ENCODE results near the gene SELP.

Gene SELP

GRCh38 chr1:169618367-169618766, 11.6 kb downstream of the SELP start:
- Histone ChIP-seq H3K4me3 (ENCODE audit: low read length) (no peak overlapping the region), H3K9me3 (replicated peaks; ENCODE audit: low read length) (no peaks in the 10 kb centered on the region), H3K27me3 (ENCODE audit: control insufficient read depth, insufficient read depth, low read length) (no peaks in the 10 kb centered on the region), H3K4me2 (ENCODE audit: low read length) (no peak overlapping the region), H3K36me3 (ENCODE audit: insufficient read depth, low read length) (no peaks in the 10 kb centered on the region), H3K9ac (ENCODE audit: low read depth, low read length) (no peak overlapping the region), H3K4me1 (ENCODE audit: control insufficient read depth, insufficient read depth, low read length) (no peaks in the 10 kb centered on the region)

GRCh38 chr1:169615803-169616202, 14.1 kb downstream of the SELP start:
- H3K27me3 ChIP-seq (ENCODE audit: control insufficient read depth, insufficient read depth, low read length), result no peaks in the 10 kb centered on the region
- H3K36me3 ChIP-seq (ENCODE audit: insufficient read depth, low read length), result no peaks in the 10 kb centered on the region
- no peak overlapping the region for H3K9ac ChIP-seq (ENCODE audit: low read depth, low read length)
- no peaks in the 10 kb centered on the region for H3K9me3 ChIP-seq (replicated peaks; ENCODE audit: low read length)
- H3K4me2 ChIP-seq (ENCODE audit: low read length), result no peak overlapping the region
- no peak overlapping the region for H3K4me3 ChIP-seq (ENCODE audit: low read length)
- no peaks in the 10 kb centered on the region for H3K4me1 ChIP-seq (ENCODE audit: control insufficient read depth, insufficient read depth, low read length)

GRCh38 chr1:169610858-169611257, 19.1 kb downstream of the SELP start:
- Histone ChIP-seq H3K4me3 (ENCODE audit: low read length) (no peak overlapping the region), H3K9me3 (replicated peaks; ENCODE audit: low read length) (no peaks in the 10 kb centered on the region), H3K27me3 (ENCODE audit: control insufficient read depth, insufficient read depth, low read length) (no peaks in the 10 kb centered on the region), H3K4me2 (ENCODE audit: low read length) (no peak overlapping the region), H3K4me1 (ENCODE audit: control insufficient read depth, insufficient read depth, low read length) (no peaks in the 10 kb centered on the region), H3K9ac (ENCODE audit: low read depth, low read length) (no peak overlapping the region), H3K36me3 (ENCODE audit: insufficient read depth, low read length) (no peaks in the 10 kb centered on the region)

- H3K4me3 ChIP-seq (ENCODE audit: low read length), result no peak overlapping the region
- no peaks in the 10 kb centered on the region for H3K36me3 ChIP-seq (ENCODE audit: insufficient read depth, low read length)
- no peaks in the 10 kb centered on the region for H3K4me1 ChIP-seq (ENCODE audit: control insufficient read depth, insufficient read depth, low read length)
- no peak overlapping the region for H3K9ac ChIP-seq (ENCODE audit: low read depth, low read length)
- H3K9me3 ChIP-seq (replicated peaks; ENCODE audit: low read length), result no peaks in the 10 kb centered on the region
- no peak overlapping the region for H3K4me2 ChIP-seq (ENCODE audit: low read length)
- H3K27me3 ChIP-seq (ENCODE audit: control insufficient read depth, insufficient read depth, low read length), result no peaks in the 10 kb centered on the region
Measured at GRCh38 chr1:169610108-169610507, 19.8 kb downstream of the SELP start.

GRCh38 chr1:169608226-169608625, 21.7 kb downstream of the SELP start:
- H3K4me2 ChIP-seq (ENCODE audit: low read length), result no peak overlapping the region
- no peak overlapping the region for H3K9ac ChIP-seq (ENCODE audit: low read depth, low read length)
- no peaks in the 10 kb centered on the region for H3K27me3 ChIP-seq (ENCODE audit: control insufficient read depth, insufficient read depth, low read length)
- H3K36me3 ChIP-seq (ENCODE audit: insufficient read depth, low read length), result no peaks in the 10 kb centered on the region
- H3K4me3 ChIP-seq (ENCODE audit: low read length), result no peak overlapping the region
- no peaks in the 10 kb centered on the region for H3K9me3 ChIP-seq (replicated peaks; ENCODE audit: low read length)
- no peaks in the 10 kb centered on the region for H3K4me1 ChIP-seq (ENCODE audit: control insufficient read depth, insufficient read depth, low read length)

- H3K4me2 ChIP-seq (ENCODE audit: low read length), result no peak overlapping the region
- H3K4me1 ChIP-seq (ENCODE audit: control insufficient read depth, insufficient read depth, low read length), result no peaks in the 10 kb centered on the region
- H3K4me3 ChIP-seq (ENCODE audit: low read length), result no peak overlapping the region
Measured at GRCh38 chr1:169604781-169605560, 25.0 kb downstream of the SELP start.

GRCh38 chr1:169601096-169601881, 28.6 kb downstream of the SELP start:
- no peaks in the 10 kb centered on the region for H3K9me3 ChIP-seq (replicated peaks; ENCODE audit: low read length)
- H3K9ac ChIP-seq (ENCODE audit: low read depth, low read length), result no peak overlapping the region
- no peak overlapping the region for H3K4me2 ChIP-seq (ENCODE audit: low read length)
- peaks cover 5% of the 10 kb centered on the region for H3K27me3 ChIP-seq (ENCODE audit: control insufficient read depth, insufficient read depth, low read length)
- H3K4me3 ChIP-seq (ENCODE audit: low read length), result no peak overlapping the region
- H3K4me1 ChIP-seq (ENCODE audit: control insufficient read depth, insufficient read depth, low read length), result no peaks in the 10 kb centered on the region
- H3K36me3 ChIP-seq (ENCODE audit: insufficient read depth, low read length), result no peaks in the 10 kb centered on the region

More at GRCh38 chr1:169604781-169605560, 25.0 kb downstream of the SELP start:
- H3K9ac ChIP-seq (ENCODE audit: low read depth, low read length), result no peak overlapping the region
- H3K9me3 ChIP-seq (replicated peaks; ENCODE audit: low read length), result no peaks in the 10 kb centered on the region
- no peaks in the 10 kb centered on the region for H3K36me3 ChIP-seq (ENCODE audit: insufficient read depth, low read length)
- no peaks in the 10 kb centered on the region for H3K27me3 ChIP-seq (ENCODE audit: control insufficient read depth, insufficient read depth, low read length)

GRCh38 chr1:169595764-169596711, 33.9 kb downstream of the SELP start:
- Histone ChIP-seq H3K27me3 (ENCODE audit: control insufficient read depth, insufficient read depth, low read length) (peaks cover 21% of the 10 kb centered on the region), H3K4me2 (ENCODE audit: low read length) (no peak overlapping the region), H3K9ac (ENCODE audit: low read depth, low read length) (no peak overlapping the region), H3K4me3 (ENCODE audit: low read length) (no peak overlapping the region), H3K4me1 (ENCODE audit: control insufficient read depth, insufficient read depth, low read length) (no peaks in the 10 kb centered on the region), H3K9me3 (replicated peaks; ENCODE audit: low read length) (no peaks in the 10 kb centered on the region), H3K36me3 (ENCODE audit: insufficient read depth, low read length) (no peaks in the 10 kb centered on the region)

GRCh38 chr1:169594391-169594790, 35.5 kb downstream of the SELP start:
- no peaks in the 10 kb centered on the region for H3K9me3 ChIP-seq (replicated peaks; ENCODE audit: low read length)
- H3K4me3 ChIP-seq (ENCODE audit: low read length), result no peak overlapping the region
- no peak overlapping the region for H3K9ac ChIP-seq (ENCODE audit: low read depth, low read length)
- H3K27me3 ChIP-seq (ENCODE audit: control insufficient read depth, insufficient read depth, low read length), result peaks cover 21% of the 10 kb centered on the region
- no peak overlapping the region for H3K4me2 ChIP-seq (ENCODE audit: low read length)
- H3K4me1 ChIP-seq (ENCODE audit: control insufficient read depth, insufficient read depth, low read length), result no peaks in the 10 kb centered on the region
- H3K36me3 ChIP-seq (ENCODE audit: insufficient read depth, low read length), result no peaks in the 10 kb centered on the region

GRCh38 chr1:169590932-169591331, 39.0 kb downstream of the SELP start:
- Histone ChIP-seq H3K36me3 (ENCODE audit: insufficient read depth, low read length) (no peaks in the 10 kb centered on the region), H3K4me1 (ENCODE audit: control insufficient read depth, insufficient read depth, low read length) (no peaks in the 10 kb centered on the region)

More at GRCh38 chr1:169590932-169591331, 39.0 kb downstream of the SELP start:
- H3K9me3 ChIP-seq (replicated peaks; ENCODE audit: low read length), result no peaks in the 10 kb centered on the region
- H3K4me3 ChIP-seq (ENCODE audit: low read length), result no peak overlapping the region
- peaks cover 25% of the 10 kb centered on the region for H3K27me3 ChIP-seq (ENCODE audit: control insufficient read depth, insufficient read depth, low read length)
- no peak overlapping the region for H3K9ac ChIP-seq (ENCODE audit: low read depth, low read length)
- H3K4me2 ChIP-seq (ENCODE audit: low read length), result no peak overlapping the region

All from skeletal muscle satellite cell (primary cell).